Testis (tissue), 2 donors: ENCODE measurements around the gene KIAA1671.

ENCODE experiments used
- POLR2A ChIP-seq: fragments of 450-650 bp; IDR thresholded peaks from one replicate; pipeline ENCODE4 v1.6.1; 2017; ENCODE audit warnings: antibody characterized with exemption, mild to moderate bottlenecking, moderate library complexity
- TF ChIP-seq, protein P1 (sequence below), 3 experiments: fragments of 450-650 bp in 2 of 3; fragments of 200-600 bp in 1 of 3; sonication (generic) in 1 of 3; IDR thresholded peaks; one replicate each; pipeline ENCODE4 v1.5.1; 2016 to 2019; ENCODE audit warnings: antibody characterized with exemption in 3 of 3, mild to moderate bottlenecking in 2 of 3, moderate library complexity in 1 of 3

DNA sequence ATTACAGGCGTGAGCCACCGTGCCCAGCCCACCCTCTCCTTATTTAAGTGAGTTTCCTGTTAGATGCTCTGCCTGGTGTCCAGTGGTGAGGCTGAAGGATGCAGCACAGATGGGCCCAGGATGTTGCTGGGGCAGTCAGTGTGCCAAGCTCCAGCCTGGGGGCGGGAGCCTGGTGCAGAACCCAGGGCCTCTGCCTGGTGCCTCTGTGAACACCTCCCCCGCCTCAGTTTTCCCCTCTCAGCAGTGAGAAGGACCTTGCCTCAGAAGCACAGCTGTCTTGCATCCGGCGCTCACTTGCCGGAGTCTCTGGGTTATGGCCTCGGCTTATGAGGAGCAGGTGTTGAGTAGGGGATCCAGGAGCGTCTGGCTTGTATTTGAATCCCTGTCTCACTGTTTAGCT is 116.2 kb downstream of the KIAA1671 start:
- TF ChIP-seq, protein P1, sequence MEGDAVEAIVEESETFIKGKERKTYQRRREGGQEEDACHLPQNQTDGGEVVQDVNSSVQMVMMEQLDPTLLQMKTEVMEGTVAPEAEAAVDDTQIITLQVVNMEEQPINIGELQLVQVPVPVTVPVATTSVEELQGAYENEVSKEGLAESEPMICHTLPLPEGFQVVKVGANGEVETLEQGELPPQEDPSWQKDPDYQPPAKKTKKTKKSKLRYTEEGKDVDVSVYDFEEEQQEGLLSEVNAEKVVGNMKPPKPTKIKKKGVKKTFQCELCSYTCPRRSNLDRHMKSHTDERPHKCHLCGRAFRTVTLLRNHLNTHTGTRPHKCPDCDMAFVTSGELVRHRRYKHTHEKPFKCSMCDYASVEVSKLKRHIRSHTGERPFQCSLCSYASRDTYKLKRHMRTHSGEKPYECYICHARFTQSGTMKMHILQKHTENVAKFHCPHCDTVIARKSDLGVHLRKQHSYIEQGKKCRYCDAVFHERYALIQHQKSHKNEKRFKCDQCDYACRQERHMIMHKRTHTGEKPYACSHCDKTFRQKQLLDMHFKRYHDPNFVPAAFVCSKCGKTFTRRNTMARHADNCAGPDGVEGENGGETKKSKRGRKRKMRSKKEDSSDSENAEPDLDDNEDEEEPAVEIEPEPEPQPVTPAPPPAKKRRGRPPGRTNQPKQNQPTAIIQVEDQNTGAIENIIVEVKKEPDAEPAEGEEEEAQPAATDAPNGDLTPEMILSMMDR (IDR thresholded peaks at IDR 0.05), result no peak
- no peak for TF ChIP-seq POLR2A
